HEK293 (cell line): ENCODE results near the gene CCDC63.

ENCODE experiments used
- CTCF ChIA-PET: fragments of 350-600 bp; formaldehyde crosslinking; extraction: SDS; loops from one replicate; lab custom pipeline; 2021; ENCODE audit warnings: antibody characterized with exemption; lab: Yijun Ruan, JAX
- POLR2A ChIA-PET: fragments of 300-600 bp; formaldehyde crosslinking; extraction: SDS; loops from one replicate; lab custom pipeline; 2020; ENCODE audit warnings: antibody characterized with exemption, inconsistent platforms; lab: Yijun Ruan, JAX
- H3K27ac ChIP-seq: fragments of 200-500 bp; sonication (Bioruptor generic); 2 replicates; pipeline ENCODE4 v1.5.1; 2014; ENCODE audit warnings: low read depth, low read length, control low read depth, inconsistent platforms; ENCODE audit errors: extremely low read depth
- H3K36me3 ChIP-seq, 2 experiments: fragments of 200-500 bp in 1 of 2; sonication (Bioruptor generic) in 1 of 2; 1 replicate in 1 of 2; 2 replicates in 1 of 2; pipeline ENCODE4 v1.5.1; 2014 to 2017; ENCODE audit warnings: inconsistent platforms in 2 of 2, low read length in 2 of 2; ENCODE audit not compliant: control insufficient read depth in 2 of 2, insufficient read depth in 1 of 2
- H3K4me1 ChIP-seq: fragments of 200-500 bp; sonication (Bioruptor generic); 2 replicates; pipeline ENCODE4 v1.5.1; 2014; ENCODE audit warnings: mild to moderate bottlenecking, low read length, inconsistent platforms; ENCODE audit not compliant: control insufficient read depth, insufficient read depth
- H3K4me3 ChIP-seq: 2 replicates; pipeline ENCODE4 v1.5.1; 2011; ENCODE audit warnings: low read depth, mild to moderate bottlenecking, control low read depth, low read length, moderate library complexity
- H3K9me3 ChIP-seq: fragments of 200-500 bp; sonication (Bioruptor generic); 2 replicates; pipeline ENCODE4 v1.5.1; 2014; ENCODE audit warnings: low read depth, low read length, inconsistent platforms; ENCODE audit not compliant: control insufficient read depth, insufficient read depth
- AEBP2 ChIP-seq: fragments of 450-650 bp; formaldehyde crosslinking; IDR thresholded peaks from 2 replicates; pipeline ENCODE4 v1.5.1; 2016; ENCODE audit warnings: missing biosample characterization, missing genetic modification characterization, borderline replicate concordance
- GLIS1 ChIP-seq: fragments of 450-650 bp; formaldehyde crosslinking; IDR thresholded peaks from 2 replicates; pipeline ENCODE4 v1.5.1; 2016; ENCODE audit warnings: missing biosample characterization, missing genetic modification characterization
- MZF1 ChIP-seq: fragments of 450-650 bp; formaldehyde crosslinking; IDR thresholded peaks from 2 replicates; pipeline ENCODE4 v1.5.1; 2017; ENCODE audit warnings: missing biosample characterization, missing genetic modification characterization, borderline replicate concordance
- SCRT1 ChIP-seq: fragments of 450-650 bp; formaldehyde crosslinking; IDR thresholded peaks from 2 replicates; pipeline ENCODE4 v1.5.1; 2016; ENCODE audit warnings: missing biosample characterization, missing genetic modification characterization, borderline replicate concordance
- SP7 ChIP-seq: fragments of 450-650 bp; formaldehyde crosslinking; IDR thresholded peaks from 2 replicates; pipeline ENCODE4 v1.5.1; 2016; ENCODE audit warnings: missing biosample characterization, missing genetic modification characterization
- ZFP37 ChIP-seq: fragments of 450-650 bp; formaldehyde crosslinking; IDR thresholded peaks from 2 replicates; pipeline ENCODE4 v1.5.1; 2016; ENCODE audit warnings: missing biosample characterization, missing genetic modification characterization
- ZNF146 ChIP-seq: fragments of 450-650 bp; formaldehyde crosslinking; IDR thresholded peaks from 2 replicates; pipeline ENCODE4 v1.5.1; 2016; ENCODE audit warnings: missing biosample characterization, missing genetic modification characterization
- ZNF184 ChIP-seq: fragments of 450-650 bp; IDR thresholded peaks from 2 replicates; pipeline ENCODE4 v1.5.1; 2018; ENCODE audit warnings: missing biosample characterization, mild to moderate bottlenecking, missing genetic modification characterization
- ZNF311 ChIP-seq: fragments of 450-650 bp; formaldehyde crosslinking; IDR thresholded peaks from 2 replicates; pipeline ENCODE4 v1.5.1; 2017; ENCODE audit warnings: missing biosample characterization, missing genetic modification characterization, borderline replicate concordance
- ZNF514 ChIP-seq: fragments of 450-650 bp; formaldehyde crosslinking; IDR thresholded peaks from 2 replicates; pipeline ENCODE4 v1.5.1; 2016; ENCODE audit warnings: missing biosample characterization, missing genetic modification characterization
- ZSCAN18 ChIP-seq: fragments of 450-650 bp; formaldehyde crosslinking; IDR thresholded peaks from 2 replicates; pipeline ENCODE4 v1.5.1; 2016; ENCODE audit warnings: missing biosample characterization, missing genetic modification characterization
- TF ChIP-seq, protein P1 (sequence below): fragments of 450-650 bp; formaldehyde crosslinking; conservative IDR thresholded peaks from 2 replicates; pipeline ENCODE4 v1.5.1; 2016; ENCODE audit warnings: low read depth, missing biosample characterization, missing genetic modification characterization
- TF ChIP-seq, protein P2 (sequence below): fragments of 450-650 bp; formaldehyde crosslinking; IDR thresholded peaks from 2 replicates; pipeline ENCODE4 v1.5.1; 2016; ENCODE audit warnings: missing biosample characterization, missing genetic modification characterization, borderline replicate concordance

CCDC63 gene

DNA sequence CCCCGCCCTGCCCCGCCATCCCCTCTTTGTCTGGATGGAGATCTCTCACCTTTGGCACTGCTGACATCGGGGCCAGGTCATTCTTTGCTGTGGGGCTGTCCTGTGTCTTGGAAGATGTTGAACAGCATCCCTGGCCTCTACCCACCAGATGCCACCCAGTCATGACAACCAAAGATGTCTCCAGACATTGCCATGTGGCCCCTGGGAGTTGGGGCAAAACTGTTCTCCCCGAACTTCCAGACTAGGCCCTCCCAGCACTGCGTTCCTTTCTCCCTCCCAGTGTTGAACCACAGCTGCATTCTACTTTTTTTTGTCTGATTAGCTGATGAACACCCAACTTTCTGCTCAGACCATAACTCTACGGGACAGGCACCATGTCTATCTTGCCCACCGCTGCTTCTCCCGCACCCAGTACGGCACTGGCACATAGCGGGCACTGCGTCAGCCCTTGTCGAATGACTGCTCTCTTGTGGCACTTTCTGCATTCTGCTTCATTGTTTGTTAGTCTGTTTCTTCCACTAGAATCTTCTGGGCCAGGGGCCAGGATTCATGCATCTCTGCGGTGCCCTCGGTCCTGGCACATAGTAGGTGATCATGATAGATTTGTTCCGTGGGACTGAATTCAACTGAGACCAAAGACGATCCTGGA, 86.7 kb downstream of the CCDC63 start:
- CTCF ChIA-PET: interaction anchor here (0.6 kb wide), 1 partner anchor 619 kb away, joined by 3 read pairs; no protein-coding TSS in a partner anchor
- H3K9me3 ChIP-seq: no peaks in the 10 kb centered on the region
- no peak overlapping the region for H3K27ac ChIP-seq
- H3K36me3 ChIP-seq: no peaks in the 10 kb centered on the region
- no peaks in the 10 kb centered on the region for H3K4me1 ChIP-seq
- TF ChIP-seq ZNF146 (tag by site-specific recombination): no peak
- TF ChIP-seq ZFP37 (tag by site-specific recombination): no peak
- TF ChIP-seq, protein P1, sequence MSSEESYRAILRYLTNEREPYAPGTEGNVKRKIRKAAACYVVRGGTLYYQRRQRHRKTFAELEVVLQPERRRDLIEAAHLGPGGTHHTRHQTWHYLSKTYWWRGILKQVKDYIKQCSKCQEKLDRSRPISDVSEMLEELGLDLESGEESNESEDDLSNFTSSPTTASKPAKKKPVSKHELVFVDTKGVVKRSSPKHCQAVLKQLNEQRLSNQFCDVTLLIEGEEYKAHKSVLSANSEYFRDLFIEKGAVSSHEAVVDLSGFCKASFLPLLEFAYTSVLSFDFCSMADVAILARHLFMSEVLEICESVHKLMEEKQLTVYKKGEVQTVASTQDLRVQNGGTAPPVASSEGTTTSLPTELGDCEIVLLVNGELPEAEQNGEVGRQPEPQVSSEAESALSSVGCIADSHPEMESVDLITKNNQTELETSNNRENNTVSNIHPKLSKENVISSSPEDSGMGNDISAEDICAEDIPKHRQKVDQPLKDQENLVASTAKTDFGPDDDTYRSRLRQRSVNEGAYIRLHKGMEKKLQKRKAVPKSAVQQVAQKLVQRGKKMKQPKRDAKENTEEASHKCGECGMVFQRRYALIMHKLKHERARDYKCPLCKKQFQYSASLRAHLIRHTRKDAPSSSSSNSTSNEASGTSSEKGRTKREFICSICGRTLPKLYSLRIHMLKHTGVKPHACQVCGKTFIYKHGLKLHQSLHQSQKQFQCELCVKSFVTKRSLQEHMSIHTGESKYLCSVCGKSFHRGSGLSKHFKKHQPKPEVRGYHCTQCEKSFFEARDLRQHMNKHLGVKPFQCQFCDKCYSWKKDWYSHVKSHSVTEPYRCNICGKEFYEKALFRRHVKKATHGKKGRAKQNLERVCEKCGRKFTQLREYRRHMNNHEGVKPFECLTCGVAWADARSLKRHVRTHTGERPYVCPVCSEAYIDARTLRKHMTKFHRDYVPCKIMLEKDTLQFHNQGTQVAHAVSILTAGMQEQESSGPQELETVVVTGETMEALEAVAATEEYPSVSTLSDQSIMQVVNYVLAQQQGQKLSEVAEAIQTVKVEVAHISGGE (tag by site-specific recombination): no peak
- no peak for TF ChIP-seq ZNF514 (tag by site-specific recombination)
- no peak for TF ChIP-seq ZNF311 (tag by site-specific recombination)
- no peak for TF ChIP-seq SP7
- TF ChIP-seq ZSCAN18: no peak
- no peak for TF ChIP-seq AEBP2
- no peak for TF ChIP-seq SCRT1 (tag by site-specific recombination)
- TF ChIP-seq GLIS1 (tag by site-specific recombination): no peak
- TF ChIP-seq MZF1 (tag by site-specific recombination): no peak
- TF ChIP-seq, protein P2, sequence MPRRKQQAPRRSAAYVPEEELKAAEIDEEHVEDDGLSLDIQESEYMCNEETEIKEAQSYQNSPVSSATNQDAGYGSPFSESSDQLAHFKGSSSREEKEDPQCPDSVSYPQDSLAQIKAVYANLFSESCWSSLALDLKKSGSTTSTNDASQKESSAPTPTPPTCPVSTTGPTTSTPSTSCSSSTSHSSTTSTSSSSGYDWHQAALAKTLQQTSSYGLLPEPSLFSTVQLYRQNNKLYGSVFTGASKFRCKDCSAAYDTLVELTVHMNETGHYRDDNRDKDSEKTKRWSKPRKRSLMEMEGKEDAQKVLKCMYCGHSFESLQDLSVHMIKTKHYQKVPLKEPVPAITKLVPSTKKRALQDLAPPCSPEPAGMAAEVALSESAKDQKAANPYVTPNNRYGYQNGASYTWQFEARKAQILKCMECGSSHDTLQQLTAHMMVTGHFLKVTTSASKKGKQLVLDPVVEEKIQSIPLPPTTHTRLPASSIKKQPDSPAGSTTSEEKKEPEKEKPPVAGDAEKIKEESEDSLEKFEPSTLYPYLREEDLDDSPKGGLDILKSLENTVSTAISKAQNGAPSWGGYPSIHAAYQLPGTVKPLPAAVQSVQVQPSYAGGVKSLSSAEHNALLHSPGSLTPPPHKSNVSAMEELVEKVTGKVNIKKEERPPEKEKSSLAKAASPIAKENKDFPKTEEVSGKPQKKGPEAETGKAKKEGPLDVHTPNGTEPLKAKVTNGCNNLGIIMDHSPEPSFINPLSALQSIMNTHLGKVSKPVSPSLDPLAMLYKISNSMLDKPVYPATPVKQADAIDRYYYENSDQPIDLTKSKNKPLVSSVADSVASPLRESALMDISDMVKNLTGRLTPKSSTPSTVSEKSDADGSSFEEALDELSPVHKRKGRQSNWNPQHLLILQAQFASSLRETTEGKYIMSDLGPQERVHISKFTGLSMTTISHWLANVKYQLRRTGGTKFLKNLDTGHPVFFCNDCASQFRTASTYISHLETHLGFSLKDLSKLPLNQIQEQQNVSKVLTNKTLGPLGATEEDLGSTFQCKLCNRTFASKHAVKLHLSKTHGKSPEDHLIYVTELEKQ (tag by site-specific recombination): no peak
- TF ChIP-seq ZNF184 (tag by site-specific recombination): no peak
- POLR2A ChIA-PET: interaction anchor here (0.6 kb wide), 1 partner anchor 287 kb away, joined by 4 read pairs; no protein-coding TSS in a partner anchor
- H3K4me3 ChIP-seq: no peak overlapping the region
